Osteoblast (primary cell): ENCODE data around the gene DIAPH2. TPM values are rescaled to one million over a fixed set of nuclear protein-coding genes. Genes with fewer than 3 reads are reported as not detected.

Experiments used
- DNase-seq: peaks from one replicate; pipeline ENCODE4 v3.0.0; 2011; ENCODE audit warnings: low spot score, mixed read lengths; ENCODE audit not compliant: insufficient read length; ENCODE audit errors: missing footprints
- H2AFZ ChIP-seq: 2 replicates; pipeline ENCODE4 v1.6.0; 2011; ENCODE audit warnings: mild to moderate bottlenecking, low read length
- H3K27ac ChIP-seq: 2 replicates; pipeline ENCODE4 v1.5.1; 2011; ENCODE audit warnings: mild to moderate bottlenecking, low read depth, low read length, moderate library complexity
- H3K27me3 ChIP-seq: 2 replicates; pipeline ENCODE4 v1.6.0; 2012; ENCODE audit warnings: mild to moderate bottlenecking, control low read depth, inconsistent platforms, low read length, moderate library complexity; ENCODE audit not compliant: insufficient read depth
- H3K36me3 ChIP-seq: 2 replicates; pipeline ENCODE4 v1.5.1; 2011; ENCODE audit warnings: mild to moderate bottlenecking, low read length, control low read depth, moderate library complexity; ENCODE audit not compliant: insufficient read depth
- H3K4me1 ChIP-seq: 2 replicates; pipeline ENCODE4 v1.5.1; 2011; ENCODE audit warnings: mild to moderate bottlenecking, low read length, control low read depth, moderate library complexity; ENCODE audit not compliant: insufficient read depth
- H3K4me2 ChIP-seq: 2 replicates; pipeline ENCODE4 v1.6.0; 2011; ENCODE audit warnings: mild to moderate bottlenecking, low read length; ENCODE audit not compliant: insufficient read depth
- H3K4me3 ChIP-seq: fragments of 200-600 bp; sonication (generic); 3 replicates; pipeline ENCODE4 v1.5.1; 2012; ENCODE audit warnings: mild to moderate bottlenecking, low read length, inconsistent platforms; ENCODE audit not compliant: insufficient read depth
- H3K79me2 ChIP-seq: 2 replicates; pipeline ENCODE4 v1.6.0; 2012; ENCODE audit warnings: mild to moderate bottlenecking, low read length, control low read depth, inconsistent platforms; ENCODE audit not compliant: insufficient read depth
- H3K9me3 ChIP-seq: 2 replicates; pipeline ENCODE4 v1.5.1; 2011; ENCODE audit warnings: low read depth, low read length, control low read depth
- H4K20me1 ChIP-seq: 2 replicates; pipeline ENCODE4 v1.6.0; 2012; ENCODE audit warnings: mild to moderate bottlenecking, low read length, control low read depth; ENCODE audit not compliant: insufficient read depth
- CTCF ChIP-seq: IDR thresholded peaks from 2 replicates; pipeline ENCODE4 v1.5.1; 2011; ENCODE audit warnings: mild to moderate bottlenecking, low read depth, low read length, moderate library complexity; ENCODE audit errors: extremely low read depth
- total RNA-seq: library from RNA; depleted of rRNA; stranded (reverse); fragments of >200 nt; gene quantifications from 2 replicates; pipeline ENCODE4 v1.2.3, GENCODE V29; 2012

DIAPH2 gene
- total RNA-seq, 1 donor: 21.0 TPM

GRCh38 chrX:96994093-96994492 is 309.5 kb downstream of the DIAPH2 start:
- no peak overlapping the region for H3K4me2 ChIP-seq
- H2AFZ ChIP-seq: no peak overlapping the region
- no peaks in the 10 kb centered on the region for H3K4me1 ChIP-seq
- H3K4me3 ChIP-seq: no peak overlapping the region
- H3K36me3 ChIP-seq: no peaks in the 10 kb centered on the region
- no peak for DNase-seq
- H3K79me2 ChIP-seq: no peaks in the 10 kb centered on the region
- H4K20me1 ChIP-seq: no peaks in the 10 kb centered on the region
- H3K27ac ChIP-seq: no peak overlapping the region
- no peaks in the 10 kb centered on the region for H3K9me3 ChIP-seq
- no peaks in the 10 kb centered on the region for H3K27me3 ChIP-seq
- TF ChIP-seq CTCF: no peak

- no peaks in the 10 kb centered on the region for H3K4me1 ChIP-seq
- H3K27me3 ChIP-seq: no peaks in the 10 kb centered on the region
- H3K79me2 ChIP-seq: no peaks in the 10 kb centered on the region
- no peaks in the 10 kb centered on the region for H3K9me3 ChIP-seq
- H3K4me3 ChIP-seq: no peak overlapping the region
- TF ChIP-seq CTCF: no peak
- H3K27ac ChIP-seq: no peak overlapping the region
- no peak for DNase-seq
- no peak overlapping the region for H2AFZ ChIP-seq
- H3K36me3 ChIP-seq: no peaks in the 10 kb centered on the region
- no peaks in the 10 kb centered on the region for H4K20me1 ChIP-seq
- H3K4me2 ChIP-seq: no peak overlapping the region
These were observed 312.6 kb downstream of the DIAPH2 start for GRCh38 chrX:96997196-96997595.

- no peak for TF ChIP-seq CTCF
- no peaks in the 10 kb centered on the region for H4K20me1 ChIP-seq
- H3K4me1 ChIP-seq: no peaks in the 10 kb centered on the region
- no peak overlapping the region for H3K4me2 ChIP-seq
- no peak overlapping the region for H3K4me3 ChIP-seq
- H2AFZ ChIP-seq: no peak overlapping the region
- no peak for DNase-seq
- H3K27me3 ChIP-seq: no peaks in the 10 kb centered on the region
- H3K9me3 ChIP-seq: no peaks in the 10 kb centered on the region
- H3K79me2 ChIP-seq: no peaks in the 10 kb centered on the region
- H3K36me3 ChIP-seq: no peaks in the 10 kb centered on the region
- H3K27ac ChIP-seq: no peak overlapping the region
These were observed 316.2 kb downstream of the DIAPH2 start for GRCh38 chrX:97000682-97001368.

GRCh38 chrX:97006167-97006566 is 321.5 kb downstream of the DIAPH2 start:
- no peak overlapping the region for H3K4me3 ChIP-seq
- no peak overlapping the region for H3K27ac ChIP-seq
- H3K9me3 ChIP-seq: no peaks in the 10 kb centered on the region
- no peak overlapping the region for H3K4me2 ChIP-seq
- no peaks in the 10 kb centered on the region for H4K20me1 ChIP-seq
- DNase-seq: no peak
- TF ChIP-seq CTCF: no peak
- H3K36me3 ChIP-seq: no peaks in the 10 kb centered on the region
- H3K79me2 ChIP-seq: no peaks in the 10 kb centered on the region
- H3K4me1 ChIP-seq: no peaks in the 10 kb centered on the region
- H2AFZ ChIP-seq: no peak overlapping the region
- H3K27me3 ChIP-seq: no peaks in the 10 kb centered on the region
